ENCODE measurements around the gene ZNFX1. TPM values are rescaled to one million over a fixed set of nuclear protein-coding genes. Genes with fewer than 3 reads are reported as not detected.

The ZNFX1 gene
- total RNA-seq: 49.4 and 54.6 TPM in 2 replicates

DNA sequence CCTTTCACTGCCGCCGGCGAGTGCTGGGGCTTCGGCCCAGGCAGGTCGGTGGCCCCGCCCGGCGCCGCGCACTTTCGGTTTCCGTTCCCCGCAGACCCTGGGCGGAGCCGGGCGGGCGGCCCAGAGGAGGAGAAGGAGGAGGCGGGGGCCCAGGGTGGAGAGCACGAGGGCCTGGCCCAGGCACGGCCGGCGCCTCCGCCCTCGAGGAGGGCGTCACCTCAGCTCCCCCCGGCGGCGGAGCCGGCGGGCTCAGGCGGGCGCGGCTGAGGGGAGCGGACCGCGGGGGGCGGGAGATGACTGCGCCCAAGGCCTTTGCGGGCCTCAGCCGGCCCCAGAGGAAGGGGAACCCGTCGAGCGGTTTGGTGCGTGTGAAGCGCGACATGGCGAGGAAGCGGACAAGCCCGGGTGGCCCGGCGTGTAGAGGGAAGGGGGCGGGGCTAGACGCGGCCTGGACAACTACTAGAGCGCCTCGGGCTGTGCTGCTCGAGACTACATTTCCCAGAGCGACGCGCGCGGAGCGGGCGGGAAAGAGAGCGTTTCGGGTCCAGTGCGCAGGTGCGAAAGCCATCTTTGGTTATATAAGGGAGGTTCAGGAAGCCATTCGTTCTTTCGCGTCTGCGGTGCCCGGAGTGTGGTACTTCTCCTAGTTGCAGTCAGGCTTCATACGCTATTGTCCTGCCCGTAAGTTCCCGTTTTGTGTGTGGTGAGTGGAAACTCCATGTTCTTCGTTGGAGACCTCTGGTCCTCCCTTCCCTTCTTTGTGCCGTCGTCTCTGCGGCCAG lies at the start of gene ZNFX1:
Gene ZNFX1, minus strand, starts transcription at position 22 of the 782 bp plus-strand sequence. CDS start 2,218 bp downstream, outside the sequence.

GRCh38 chr20:49219091-49219923 lies 58.5 kb downstream of the ZNFX1 start, which contains the start of gene DDX27:
Gene DDX27, plus strand, starts transcription at chr20:49219416. Its CDS starts 33 bp downstream, at chr20:49219449.

Other genes with a start within 250 kb of the ZNFX1 start
- 64.0 and 77.5 TPM in 2 replicates for gene CSE1L, start 231.7 kb downstream of the ZNFX1 start, total RNA-seq
- gene STAU1, start 89.7 kb downstream of the ZNFX1 start, total RNA-seq: 40.2 and 53.3 TPM in 2 replicates
- 26.1 and 36.3 TPM in 2 replicates for gene DDX27, start 58.6 kb downstream of the ZNFX1 start, total RNA-seq
- gene KCNB1, start 204.6 kb upstream of the ZNFX1 start, total RNA-seq: under 0.01 and 0.19 TPM in 2 replicates

All from aortic smooth muscle cell (primary cell).